Measurements from ENCODE around the gene LRP1B.

Gene LRP1B

DNA sequence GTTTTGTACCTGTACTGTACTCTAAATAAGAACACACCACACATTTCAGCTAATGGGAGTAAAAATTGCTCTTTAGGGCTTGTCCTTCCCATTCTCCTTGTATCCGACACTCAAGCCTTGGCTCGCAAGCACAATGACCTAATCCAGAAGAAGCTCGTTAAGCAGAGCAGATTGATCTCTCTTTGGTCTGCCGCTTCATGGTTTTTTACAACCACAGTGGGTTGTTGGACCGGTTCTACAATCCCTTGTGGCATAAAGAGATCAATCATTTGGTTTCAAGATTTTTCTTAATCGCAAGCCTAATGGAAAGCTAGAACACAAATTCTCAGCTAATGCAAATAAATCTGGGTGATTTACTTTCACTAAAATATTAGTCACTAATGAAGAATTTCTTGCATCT, 662.1 kb downstream of the LRP1B start:
- no peak for DNase-seq (ENCODE audit: low read depth in 3 of 3, low spot score in 1 of 3)

- no peak for DNase-seq (ENCODE audit: low read depth in 3 of 3, low spot score in 1 of 3)
Observed at GRCh38 chr2:141467331-141467730, 663.5 kb downstream of the LRP1B start.

- DNase-seq (ENCODE audit: low read depth in 3 of 3, low spot score in 1 of 3), result no peak
Observed at GRCh38 chr2:141464995-141465394, 665.8 kb downstream of the LRP1B start.

DNA sequence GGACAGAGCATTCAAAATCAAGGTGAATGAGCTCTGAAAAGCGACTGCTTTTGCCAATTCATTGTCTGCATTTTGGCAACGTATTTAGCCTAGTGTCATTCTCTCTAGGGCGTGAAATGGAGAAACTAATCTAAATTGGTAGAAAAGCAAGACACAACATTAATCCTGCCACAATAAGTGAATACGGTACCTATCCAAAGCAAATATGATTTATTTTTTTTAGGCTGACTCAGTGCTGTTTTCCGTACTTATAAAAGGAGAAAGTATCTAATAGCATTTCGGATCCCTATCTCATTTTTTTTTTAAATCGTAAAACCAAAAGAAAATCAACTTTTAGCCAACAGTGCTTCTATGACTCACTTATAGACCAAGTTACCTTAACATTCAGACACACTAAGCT, 672.5 kb downstream of the LRP1B start:
- DNase-seq (ENCODE audit: low read depth in 3 of 3, low spot score in 1 of 3), result no peak

- no peak for DNase-seq (ENCODE audit: low read depth in 3 of 3, low spot score in 1 of 3)
Observed at GRCh38 chr2:141455877-141456276, 674.9 kb downstream of the LRP1B start.

GRCh38 chr2:141455211-141455826, 675.5 kb downstream of the LRP1B start:
- DNase-seq (ENCODE audit: low read depth in 3 of 3, low spot score in 1 of 3), result no peak

DNA sequence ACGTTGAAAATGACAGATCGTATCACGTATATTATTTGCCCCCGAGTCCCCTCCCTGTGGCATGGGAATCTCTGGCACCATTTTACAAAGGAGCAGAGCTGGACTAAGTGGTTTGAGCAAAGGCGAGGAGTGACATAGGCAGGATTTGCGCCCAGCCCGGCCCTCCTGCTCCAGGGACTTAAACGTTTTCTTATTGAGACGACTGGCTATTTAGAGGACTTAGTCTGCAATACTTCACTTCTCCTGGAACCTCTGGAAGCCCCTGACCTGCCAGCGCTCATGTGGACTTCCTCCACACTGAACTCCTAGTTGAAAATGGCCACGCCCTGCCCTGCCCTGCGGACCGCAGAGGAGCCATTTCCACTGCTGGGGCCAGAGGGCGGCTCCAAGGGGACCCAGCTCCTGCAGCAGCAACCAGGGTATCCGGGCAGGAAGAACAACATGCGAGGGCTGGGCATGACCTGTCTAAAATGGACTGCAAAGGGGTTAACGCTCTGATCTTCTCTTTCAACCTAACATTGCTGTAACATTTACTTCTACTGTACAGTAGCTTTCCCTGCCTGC, 690.7 kb downstream of the LRP1B start:
- DNase-seq (ENCODE audit: low read depth in 3 of 3, low spot score in 1 of 3), result no peak

- no peak for DNase-seq (ENCODE audit: low read depth in 3 of 3, low spot score in 1 of 3)
Observed at GRCh38 chr2:141439524-141439923, 691.3 kb downstream of the LRP1B start.

- DNase-seq (ENCODE audit: low read depth in 3 of 3, low spot score in 1 of 3), result no peak
Observed at GRCh38 chr2:141438536-141438935, 692.3 kb downstream of the LRP1B start.

GRCh38 chr2:141437521-141437920, 693.3 kb downstream of the LRP1B start:
- DNase-seq (ENCODE audit: low read depth in 3 of 3, low spot score in 1 of 3), result no peak

DNA sequence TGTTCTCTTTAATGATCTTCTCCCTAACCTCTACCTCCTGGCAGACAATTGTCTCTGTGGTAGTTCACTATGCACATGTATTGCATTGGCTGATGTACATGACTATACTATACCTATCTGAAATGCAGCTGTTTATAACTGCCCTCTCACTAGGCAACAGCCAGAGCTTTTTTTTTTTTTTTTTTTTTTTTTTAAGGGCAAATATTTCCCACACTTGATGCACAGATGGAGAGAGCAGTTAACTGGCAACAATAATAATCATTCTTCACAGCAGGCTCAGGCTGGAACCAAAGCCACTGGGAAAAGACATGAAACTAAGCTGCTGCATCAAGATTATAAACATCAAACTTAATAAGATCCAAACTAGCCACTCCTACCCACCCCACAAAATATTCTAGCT, 707.7 kb downstream of the LRP1B start:
- DNase-seq (ENCODE audit: low read depth in 3 of 3, low spot score in 1 of 3), result no peak

DNA sequence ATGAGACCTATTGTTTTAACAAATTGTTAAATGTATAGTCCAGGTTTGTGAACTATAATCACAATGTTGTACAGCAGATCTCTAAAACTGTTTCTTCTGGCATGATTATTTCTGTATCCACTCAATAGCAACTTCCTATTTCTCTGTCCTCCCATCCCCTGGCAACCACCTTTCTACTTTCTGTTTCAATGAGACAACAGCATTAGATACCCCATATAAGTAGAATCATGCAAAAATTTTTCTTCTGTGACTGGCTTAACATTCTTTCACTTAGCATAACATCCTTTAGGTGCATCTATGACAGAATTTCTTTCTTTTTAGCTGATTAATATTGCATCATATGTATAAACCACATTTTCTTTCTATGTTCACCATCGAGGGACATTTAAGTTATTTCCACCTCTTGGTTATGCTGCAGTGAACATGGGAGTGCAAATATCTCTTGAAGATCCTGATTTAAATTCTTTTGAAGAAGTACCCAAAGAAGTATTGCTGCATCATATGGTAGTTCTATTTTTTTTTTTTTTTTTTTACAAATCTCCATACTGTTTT, 713.5 kb downstream of the LRP1B start:
- DNase-seq (ENCODE audit: low read depth in 3 of 3, low spot score in 1 of 3), result no peak

DNA sequence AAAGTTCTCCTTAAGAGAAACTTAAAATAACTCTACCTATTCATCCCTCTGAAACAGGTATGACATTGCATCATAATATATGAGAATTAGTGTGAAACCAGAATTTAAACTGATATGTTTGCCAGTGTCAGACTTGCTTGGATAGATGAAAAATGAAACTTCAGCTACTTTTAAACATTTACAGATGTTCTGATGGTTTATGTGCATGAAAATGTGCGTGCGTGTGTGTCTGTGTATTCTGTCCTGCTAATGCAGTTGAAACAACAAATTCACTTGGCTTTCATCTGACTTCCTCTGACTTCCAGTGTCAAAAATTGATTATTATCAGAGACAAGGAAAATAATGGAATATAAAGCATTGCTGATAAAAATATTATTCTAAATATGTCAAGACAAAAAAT, 719.4 kb downstream of the LRP1B start:
- no peak for DNase-seq (ENCODE audit: low read depth in 3 of 3, low spot score in 1 of 3)

DNA sequence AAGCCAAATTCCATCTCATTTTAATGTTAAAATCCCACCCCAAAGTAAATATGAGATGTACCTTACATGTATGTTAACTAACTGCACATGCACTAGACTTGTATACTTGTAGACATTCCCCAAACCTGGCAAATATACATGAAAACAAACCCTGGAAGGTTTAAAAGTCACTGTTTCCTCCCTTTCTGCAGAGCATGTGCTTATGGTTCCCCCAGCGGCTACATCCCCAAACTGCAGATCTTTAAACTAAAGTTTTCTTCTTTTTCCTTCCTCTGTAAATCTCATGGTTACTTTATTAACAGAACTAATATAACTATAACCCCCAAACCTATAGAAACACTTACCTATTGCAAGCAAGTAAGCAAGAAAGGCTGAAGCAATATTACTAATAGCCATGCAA, 731.5 kb downstream of the LRP1B start:
- DNase-seq (ENCODE audit: low read depth in 3 of 3, low spot score in 1 of 3), result no peak

GRCh38 chr2:141393214-141393545, 737.6 kb downstream of the LRP1B start:
- no peak for DNase-seq (ENCODE audit: low read depth in 3 of 3, low spot score in 1 of 3)

DNA sequence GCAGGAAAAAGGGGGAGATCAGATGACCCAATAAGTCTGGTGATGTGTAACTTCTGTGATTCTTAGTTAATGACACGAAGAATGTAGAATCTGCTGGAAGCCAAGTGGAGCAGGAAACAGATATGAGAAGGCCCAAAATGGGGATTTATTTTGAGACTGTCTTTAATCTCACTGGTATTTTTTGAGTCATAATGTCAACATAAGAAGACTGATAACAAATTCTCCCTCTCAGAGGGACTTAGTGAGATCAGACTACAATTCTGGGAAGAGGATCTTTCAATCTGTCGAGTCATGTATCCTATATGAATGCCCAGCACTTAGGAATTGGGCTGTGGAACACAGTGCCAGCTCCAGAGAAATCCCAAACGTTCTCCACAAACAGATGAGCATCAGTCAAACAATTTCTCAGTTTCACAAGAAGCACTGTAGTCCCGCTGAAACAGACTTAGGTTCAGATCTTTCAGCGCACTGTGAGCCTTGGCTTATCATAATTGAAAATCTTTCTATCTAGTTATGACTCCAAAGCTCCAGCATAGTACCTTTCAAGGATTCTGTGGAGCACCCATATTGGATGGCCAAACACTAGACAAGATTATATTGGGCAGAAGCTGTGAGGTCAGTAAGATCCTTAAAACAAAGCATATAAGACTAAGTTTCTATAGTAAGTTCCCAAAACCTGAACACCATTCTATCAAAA, 738.2 kb downstream of the LRP1B start:
- no peak for DNase-seq (ENCODE audit: low read depth in 3 of 3, low spot score in 1 of 3)

DNA sequence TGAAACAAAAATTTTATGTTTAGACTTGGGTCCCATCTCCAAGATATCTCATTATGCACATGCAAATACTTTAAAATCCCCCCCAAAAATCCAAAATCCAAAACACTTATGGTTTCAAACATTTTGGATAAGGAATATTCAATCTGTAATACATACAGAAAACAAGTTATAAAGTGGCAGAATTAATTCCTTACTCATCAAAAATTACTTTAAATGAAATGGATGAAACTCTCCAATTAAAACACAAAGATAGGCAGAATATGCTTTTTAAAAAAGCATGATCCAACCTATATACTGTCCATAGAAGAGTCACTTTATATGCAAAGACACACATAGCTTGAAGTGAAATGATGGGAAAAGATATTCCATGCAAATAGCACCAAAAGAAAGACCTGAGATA, 744.6 kb downstream of the LRP1B start:
- DNase-seq (ENCODE audit: low read depth in 3 of 3, low spot score in 1 of 3), result no peak

DNA sequence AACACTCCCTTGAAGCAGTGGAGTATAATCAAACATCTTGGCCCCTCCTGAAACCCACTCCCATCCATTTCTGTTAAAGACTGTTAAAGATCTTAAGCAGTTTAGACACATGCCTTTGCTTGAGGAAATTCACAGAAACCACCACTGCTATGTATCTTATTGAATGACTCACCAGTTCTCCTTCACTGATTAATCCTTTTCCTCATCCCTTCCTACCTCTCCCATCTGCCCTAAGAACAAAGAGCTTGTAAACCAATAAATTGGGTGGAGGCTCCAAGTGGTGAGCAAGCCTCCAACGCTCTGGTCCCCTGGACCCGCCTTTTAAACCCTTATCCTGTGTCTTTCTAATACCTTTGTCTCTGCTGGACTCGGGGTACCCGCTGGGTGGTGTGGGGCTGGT, 746.1 kb downstream of the LRP1B start:
- DNase-seq (ENCODE audit: low read depth in 3 of 3, low spot score in 1 of 3), result no peak

DNA sequence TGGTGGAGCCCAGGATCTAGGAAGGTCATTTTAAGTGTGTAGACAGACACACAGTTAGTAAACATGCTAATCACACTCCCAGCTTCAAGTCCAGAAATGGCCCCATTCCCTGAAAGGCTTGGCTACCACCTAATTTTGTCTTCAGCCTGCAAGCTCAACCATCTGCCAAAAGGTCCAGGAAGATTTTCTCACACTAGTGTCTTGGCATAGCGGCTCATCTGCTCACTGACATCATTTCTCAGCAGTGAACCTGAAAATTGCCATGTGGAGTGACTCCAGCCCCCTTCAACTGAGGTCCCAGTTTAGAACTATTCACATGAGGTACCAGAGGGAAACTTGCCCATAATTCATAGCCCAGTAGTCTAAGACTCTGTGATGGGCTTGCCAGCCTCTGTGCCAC, 748.9 kb downstream of the LRP1B start:
- DNase-seq (ENCODE audit: low read depth in 3 of 3, low spot score in 1 of 3), result no peak

- DNase-seq (ENCODE audit: low read depth in 3 of 3, low spot score in 1 of 3), result no peak
Observed at GRCh38 chr2:141380008-141380979, 750.5 kb downstream of the LRP1B start.

- no peak for DNase-seq (ENCODE audit: low read depth in 3 of 3, low spot score in 1 of 3)
Observed at GRCh38 chr2:141364821-141365220, 766.0 kb downstream of the LRP1B start.

Measured in stimulated activated CD4-positive, alpha-beta T cell treated with anti-CD3 and anti-CD28 coated beads, TNF-alpha, amount 100 ng/mL, for 1 hour (primary cell).